ENCODE results near the gene OR52E6.

DNA sequence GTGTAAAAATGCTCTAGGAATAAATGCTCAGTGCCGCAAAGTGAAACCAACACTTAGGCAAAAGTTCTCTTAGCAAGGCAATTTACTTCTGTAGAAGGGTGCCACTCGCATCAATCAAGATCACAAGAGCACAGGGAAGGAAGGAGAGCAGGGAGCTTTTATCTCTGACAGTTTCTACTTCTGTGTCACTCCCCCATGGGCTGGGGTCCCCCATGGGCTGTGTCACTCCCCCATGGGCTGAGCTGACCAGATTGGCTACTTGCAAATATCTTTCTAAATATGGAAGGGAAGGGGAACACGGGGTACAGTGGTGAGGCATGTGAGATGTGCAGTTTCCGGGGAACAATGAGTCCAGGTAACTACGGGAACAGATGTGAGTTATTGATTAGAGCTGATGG lies 32.6 kb downstream of the OR52E6 start:
- TF ChIP-seq, protein P1, sequence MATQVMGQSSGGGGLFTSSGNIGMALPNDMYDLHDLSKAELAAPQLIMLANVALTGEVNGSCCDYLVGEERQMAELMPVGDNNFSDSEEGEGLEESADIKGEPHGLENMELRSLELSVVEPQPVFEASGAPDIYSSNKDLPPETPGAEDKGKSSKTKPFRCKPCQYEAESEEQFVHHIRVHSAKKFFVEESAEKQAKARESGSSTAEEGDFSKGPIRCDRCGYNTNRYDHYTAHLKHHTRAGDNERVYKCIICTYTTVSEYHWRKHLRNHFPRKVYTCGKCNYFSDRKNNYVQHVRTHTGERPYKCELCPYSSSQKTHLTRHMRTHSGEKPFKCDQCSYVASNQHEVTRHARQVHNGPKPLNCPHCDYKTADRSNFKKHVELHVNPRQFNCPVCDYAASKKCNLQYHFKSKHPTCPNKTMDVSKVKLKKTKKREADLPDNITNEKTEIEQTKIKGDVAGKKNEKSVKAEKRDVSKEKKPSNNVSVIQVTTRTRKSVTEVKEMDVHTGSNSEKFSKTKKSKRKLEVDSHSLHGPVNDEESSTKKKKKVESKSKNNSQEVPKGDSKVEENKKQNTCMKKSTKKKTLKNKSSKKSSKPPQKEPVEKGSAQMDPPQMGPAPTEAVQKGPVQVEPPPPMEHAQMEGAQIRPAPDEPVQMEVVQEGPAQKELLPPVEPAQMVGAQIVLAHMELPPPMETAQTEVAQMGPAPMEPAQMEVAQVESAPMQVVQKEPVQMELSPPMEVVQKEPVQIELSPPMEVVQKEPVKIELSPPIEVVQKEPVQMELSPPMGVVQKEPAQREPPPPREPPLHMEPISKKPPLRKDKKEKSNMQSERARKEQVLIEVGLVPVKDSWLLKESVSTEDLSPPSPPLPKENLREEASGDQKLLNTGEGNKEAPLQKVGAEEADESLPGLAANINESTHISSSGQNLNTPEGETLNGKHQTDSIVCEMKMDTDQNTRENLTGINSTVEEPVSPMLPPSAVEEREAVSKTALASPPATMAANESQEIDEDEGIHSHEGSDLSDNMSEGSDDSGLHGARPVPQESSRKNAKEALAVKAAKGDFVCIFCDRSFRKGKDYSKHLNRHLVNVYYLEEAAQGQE (IDR thresholded peaks at IDR 0.05; ENCODE audit: insufficient replicate concordance, low read depth), result no peak
- TF ChIP-seq, protein P2, sequence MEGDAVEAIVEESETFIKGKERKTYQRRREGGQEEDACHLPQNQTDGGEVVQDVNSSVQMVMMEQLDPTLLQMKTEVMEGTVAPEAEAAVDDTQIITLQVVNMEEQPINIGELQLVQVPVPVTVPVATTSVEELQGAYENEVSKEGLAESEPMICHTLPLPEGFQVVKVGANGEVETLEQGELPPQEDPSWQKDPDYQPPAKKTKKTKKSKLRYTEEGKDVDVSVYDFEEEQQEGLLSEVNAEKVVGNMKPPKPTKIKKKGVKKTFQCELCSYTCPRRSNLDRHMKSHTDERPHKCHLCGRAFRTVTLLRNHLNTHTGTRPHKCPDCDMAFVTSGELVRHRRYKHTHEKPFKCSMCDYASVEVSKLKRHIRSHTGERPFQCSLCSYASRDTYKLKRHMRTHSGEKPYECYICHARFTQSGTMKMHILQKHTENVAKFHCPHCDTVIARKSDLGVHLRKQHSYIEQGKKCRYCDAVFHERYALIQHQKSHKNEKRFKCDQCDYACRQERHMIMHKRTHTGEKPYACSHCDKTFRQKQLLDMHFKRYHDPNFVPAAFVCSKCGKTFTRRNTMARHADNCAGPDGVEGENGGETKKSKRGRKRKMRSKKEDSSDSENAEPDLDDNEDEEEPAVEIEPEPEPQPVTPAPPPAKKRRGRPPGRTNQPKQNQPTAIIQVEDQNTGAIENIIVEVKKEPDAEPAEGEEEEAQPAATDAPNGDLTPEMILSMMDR (IDR thresholded peaks at IDR 0.05; ENCODE audit: insufficient read depth, low read length), result no peak
